ENCODE measurements around the gene SPDL1. TPM values are rescaled to one million over a fixed set of nuclear protein-coding genes. Genes with fewer than 3 reads are reported as not detected.

SPDL1 gene, protein sequence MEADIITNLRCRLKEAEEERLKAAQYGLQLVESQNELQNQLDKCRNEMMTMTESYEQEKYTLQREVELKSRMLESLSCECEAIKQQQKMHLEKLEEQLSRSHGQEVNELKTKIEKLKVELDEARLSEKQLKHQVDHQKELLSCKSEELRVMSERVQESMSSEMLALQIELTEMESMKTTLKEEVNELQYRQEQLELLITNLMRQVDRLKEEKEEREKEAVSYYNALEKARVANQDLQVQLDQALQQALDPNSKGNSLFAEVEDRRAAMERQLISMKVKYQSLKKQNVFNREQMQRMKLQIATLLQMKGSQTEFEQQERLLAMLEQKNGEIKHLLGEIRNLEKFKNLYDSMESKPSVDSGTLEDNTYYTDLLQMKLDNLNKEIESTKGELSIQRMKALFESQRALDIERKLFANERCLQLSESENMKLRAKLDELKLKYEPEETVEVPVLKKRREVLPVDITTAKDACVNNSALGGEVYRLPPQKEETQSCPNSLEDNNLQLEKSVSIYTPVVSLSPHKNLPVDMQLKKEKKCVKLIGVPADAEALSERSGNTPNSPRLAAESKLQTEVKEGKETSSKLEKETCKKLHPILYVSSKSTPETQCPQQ
- 1 to 10 TPM in 3 of 4 donors, under 1 TPM in 1; 0.78 to 4.6 (median 3.2) TPM for total RNA-seq

DNA sequence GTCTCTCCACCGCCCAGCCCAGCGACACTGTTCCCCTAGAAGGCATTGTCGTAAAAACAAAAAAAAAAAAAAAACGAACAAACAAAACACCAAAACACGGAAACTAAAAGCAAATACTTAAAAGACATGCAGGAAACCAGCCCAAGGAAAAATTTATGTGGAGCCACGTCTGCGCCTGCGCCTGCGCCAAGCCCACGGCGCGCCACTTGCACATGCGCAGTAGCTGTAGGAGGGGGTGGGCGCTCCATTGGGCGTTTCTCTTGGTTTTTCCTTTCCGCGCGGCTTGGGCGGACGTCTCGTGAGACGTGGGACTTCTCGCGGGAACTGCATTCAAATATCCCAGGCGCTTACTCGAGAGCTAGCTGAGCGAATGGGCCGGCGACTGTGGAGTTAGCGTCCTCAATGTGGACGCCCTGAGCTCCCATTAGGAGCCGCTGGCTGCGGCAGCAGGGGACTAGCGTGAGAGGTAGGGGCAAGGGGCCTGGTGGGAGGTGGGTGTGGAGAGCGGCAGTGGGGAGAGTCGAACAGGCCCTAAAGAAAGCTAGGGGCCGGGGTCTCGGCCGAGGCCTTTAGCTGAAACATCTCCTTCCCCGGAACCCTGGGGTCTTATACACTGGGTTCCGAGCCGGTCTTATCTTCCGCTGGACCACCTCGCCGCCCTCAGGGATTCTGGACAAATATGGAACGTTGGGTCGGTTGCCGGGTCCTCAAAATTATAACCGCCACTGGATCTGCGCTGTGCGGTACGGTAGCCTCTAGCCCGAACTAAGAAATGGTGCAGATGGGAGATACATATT is at the start of gene SPDL1:
Gene SPDL1 (plus strand): TSS at position 350 of the 797 bp plus-strand sequence. CDS start 4,644 bp downstream, outside the sequence.
- intact Hi-C loops (cut with DNase I; ENCODE audit: low total_unique reads): loop anchor here (2.0 to 10.0 kb wide), 5 partner anchors 279 to 1099 kb away; partner anchors contain the start of genes RARS1 and SLIT3
- in situ Hi-C loops (cut with MboI; ENCODE audit: low sequenced_read_pairs in 4 of 4): loop anchor here in 2 of 4 donors (10.0 to 25.0 kb wide), 2 partner anchors 596 to 909 kb away; no protein-coding TSS in a partner anchor

DNA sequence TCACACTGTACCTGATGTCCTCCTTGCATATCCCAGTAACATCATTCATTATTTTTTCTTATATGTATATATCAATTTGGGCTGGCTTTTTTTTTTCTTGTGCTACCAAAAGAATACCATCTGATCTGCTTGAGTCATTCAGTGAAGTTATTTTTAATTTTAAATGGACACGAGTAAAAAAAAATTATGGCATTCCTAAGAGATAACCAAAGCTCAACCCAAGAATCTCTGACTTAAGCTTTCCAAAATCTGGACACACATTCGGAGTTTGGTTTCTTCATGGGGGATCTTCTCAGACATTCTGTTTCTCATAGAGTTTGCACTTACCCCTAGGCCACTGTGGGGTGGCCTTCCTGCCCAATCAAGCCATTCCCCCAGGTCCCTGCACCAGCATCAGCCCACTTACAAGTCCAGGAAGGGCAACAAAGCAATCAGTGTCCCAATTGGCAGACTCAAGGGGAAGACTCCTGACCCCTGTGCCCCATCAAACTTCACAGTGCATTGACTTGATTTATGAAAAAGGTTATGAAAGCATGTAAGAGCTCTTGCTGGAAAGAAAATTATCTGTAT is 49.2 kb upstream of the SPDL1 start:
- ATAC-seq (no peak), DNase-seq (no peak)
- no peaks in the 10 kb centered on the region for H3K4me1 ChIP-seq
- H3K27me3 ChIP-seq: no peaks in the 10 kb centered on the region
- TF ChIP-seq, protein P1, sequence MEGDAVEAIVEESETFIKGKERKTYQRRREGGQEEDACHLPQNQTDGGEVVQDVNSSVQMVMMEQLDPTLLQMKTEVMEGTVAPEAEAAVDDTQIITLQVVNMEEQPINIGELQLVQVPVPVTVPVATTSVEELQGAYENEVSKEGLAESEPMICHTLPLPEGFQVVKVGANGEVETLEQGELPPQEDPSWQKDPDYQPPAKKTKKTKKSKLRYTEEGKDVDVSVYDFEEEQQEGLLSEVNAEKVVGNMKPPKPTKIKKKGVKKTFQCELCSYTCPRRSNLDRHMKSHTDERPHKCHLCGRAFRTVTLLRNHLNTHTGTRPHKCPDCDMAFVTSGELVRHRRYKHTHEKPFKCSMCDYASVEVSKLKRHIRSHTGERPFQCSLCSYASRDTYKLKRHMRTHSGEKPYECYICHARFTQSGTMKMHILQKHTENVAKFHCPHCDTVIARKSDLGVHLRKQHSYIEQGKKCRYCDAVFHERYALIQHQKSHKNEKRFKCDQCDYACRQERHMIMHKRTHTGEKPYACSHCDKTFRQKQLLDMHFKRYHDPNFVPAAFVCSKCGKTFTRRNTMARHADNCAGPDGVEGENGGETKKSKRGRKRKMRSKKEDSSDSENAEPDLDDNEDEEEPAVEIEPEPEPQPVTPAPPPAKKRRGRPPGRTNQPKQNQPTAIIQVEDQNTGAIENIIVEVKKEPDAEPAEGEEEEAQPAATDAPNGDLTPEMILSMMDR (IDR thresholded peaks at IDR 0.05 in 4 of 5, conservative IDR thresholded peaks at IDR 0.05 in 1 of 5): no peak
- TF ChIP-seq POLR2A (IDR thresholded peaks at IDR 0.05): no peak
- H3K36me3 ChIP-seq: no peaks in the 10 kb centered on the region
- in situ Hi-C loops (cut with MboI; ENCODE audit: low sequenced_read_pairs in 4 of 4) (no loop called here), intact Hi-C loops (cut with DNase I; ENCODE audit: low total_unique reads) (no loop called here)
- no peaks in the 10 kb centered on the region for H3K9me3 ChIP-seq
- H3K4me3 ChIP-seq: no peak overlapping the region
- H3K27ac ChIP-seq: no peak overlapping the region

More for the DNA sequence above, at the start of gene SPDL1:
- ATAC-seq: peak; percentile 95 to 98
- DNase-seq: peak; percentile 86 to 91
- TF ChIP-seq, protein P1 (IDR thresholded peaks at IDR 0.05 in 4 of 5, conservative IDR thresholded peaks at IDR 0.05 in 1 of 5): no peak
- peak in 1 of 2 donors; percentile 61 for TF ChIP-seq POLR2A (IDR thresholded peaks at IDR 0.05)
- H3K4me1 ChIP-seq: peaks cover 0 to 4% of the 10 kb centered on the region in 2 donors
- no peaks in the 10 kb centered on the region for H3K27me3 ChIP-seq
- H3K36me3 ChIP-seq: peaks cover 0 to 4% of the 10 kb centered on the region in 2 donors
- H3K4me3 ChIP-seq: peak within 1 kb of the TSS; percentile 63 to 98 (median 91)
- H3K9me3 ChIP-seq: no peaks in the 10 kb centered on the region
- peak within 1 kb of the TSS; percentile 70 to 82 (median 78) for H3K27ac ChIP-seq

DNA sequence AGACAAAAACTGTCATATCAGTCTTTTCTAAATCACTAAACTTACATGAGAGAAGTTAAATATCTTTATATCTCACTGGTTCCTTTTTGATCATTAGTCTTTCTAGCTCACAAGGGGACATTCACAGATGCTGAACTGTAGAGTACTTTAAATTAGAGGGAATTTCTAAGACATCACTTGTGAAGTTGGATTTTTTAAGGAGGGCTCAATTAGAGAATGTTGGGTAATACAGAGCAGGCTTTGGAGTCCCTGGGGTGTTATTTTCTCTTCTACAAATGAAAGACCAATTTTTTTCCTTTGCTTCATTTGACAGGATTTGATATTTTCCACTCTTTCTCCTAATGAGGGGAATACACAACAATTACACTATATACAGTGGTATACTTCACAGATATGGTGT is 48.6 kb upstream of the SPDL1 start:
- no peaks in the 10 kb centered on the region for H3K27me3 ChIP-seq
- TF ChIP-seq, protein P1 (IDR thresholded peaks at IDR 0.05 in 4 of 5, conservative IDR thresholded peaks at IDR 0.05 in 1 of 5): no peak
- TF ChIP-seq POLR2A (IDR thresholded peaks at IDR 0.05): no peak
- in situ Hi-C loops (cut with MboI; ENCODE audit: low sequenced_read_pairs in 4 of 4): no loop called here
- no peaks in the 10 kb centered on the region for H3K9me3 ChIP-seq
- H3K36me3 ChIP-seq: no peaks in the 10 kb centered on the region
- no peak for ATAC-seq
- no peak for DNase-seq
- H3K4me1 ChIP-seq: no peaks in the 10 kb centered on the region
- H3K4me3 ChIP-seq: no peak overlapping the region
- intact Hi-C loops (cut with DNase I; ENCODE audit: low total_unique reads): no loop called here
- H3K27ac ChIP-seq: no peak overlapping the region

DNA sequence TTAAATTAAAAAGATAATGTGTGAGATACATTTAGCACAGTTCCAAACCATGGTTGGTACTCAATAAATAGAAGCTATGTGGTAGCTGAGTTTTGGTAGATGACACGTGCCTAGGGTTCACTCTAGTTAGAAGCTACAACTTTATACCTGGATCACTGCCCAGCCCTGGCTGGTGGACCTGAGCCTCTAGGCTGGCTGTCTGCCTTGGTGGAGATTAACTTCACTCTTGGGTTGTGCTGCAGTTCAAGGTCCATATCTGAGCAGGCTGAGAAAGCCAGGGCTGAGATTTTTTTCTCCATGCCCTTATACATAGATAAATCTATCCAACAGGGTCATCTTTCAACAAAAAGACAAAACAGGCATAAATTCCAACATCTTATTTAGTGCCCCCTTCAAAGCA is 44.6 kb upstream of the SPDL1 start:
- no peaks in the 10 kb centered on the region for H3K4me1 ChIP-seq
- intact Hi-C loops (cut with DNase I; ENCODE audit: low total_unique reads) (no loop called here), in situ Hi-C loops (cut with MboI; ENCODE audit: low sequenced_read_pairs in 4 of 4) (no loop called here)
- ATAC-seq: no peak
- no peaks in the 10 kb centered on the region for H3K9me3 ChIP-seq
- H3K27me3 ChIP-seq: no peaks in the 10 kb centered on the region
- no peaks in the 10 kb centered on the region for H3K36me3 ChIP-seq
- no peak overlapping the region for H3K4me3 ChIP-seq
- no peak for DNase-seq
- no peak overlapping the region for H3K27ac ChIP-seq
- TF ChIP-seq POLR2A (IDR thresholded peaks at IDR 0.05): no peak
- TF ChIP-seq, protein P1 (IDR thresholded peaks at IDR 0.05 in 4 of 5, conservative IDR thresholded peaks at IDR 0.05 in 1 of 5): no peak
